ENCODE measurements around the gene GFRA3. TPM values are rescaled to one million over a fixed set of nuclear protein-coding genes. Genes with fewer than 3 reads are reported as not detected.

GFRA3 gene
- total RNA-seq, 1 experiment from 2014 or later = 1.6 TPM

DNA sequence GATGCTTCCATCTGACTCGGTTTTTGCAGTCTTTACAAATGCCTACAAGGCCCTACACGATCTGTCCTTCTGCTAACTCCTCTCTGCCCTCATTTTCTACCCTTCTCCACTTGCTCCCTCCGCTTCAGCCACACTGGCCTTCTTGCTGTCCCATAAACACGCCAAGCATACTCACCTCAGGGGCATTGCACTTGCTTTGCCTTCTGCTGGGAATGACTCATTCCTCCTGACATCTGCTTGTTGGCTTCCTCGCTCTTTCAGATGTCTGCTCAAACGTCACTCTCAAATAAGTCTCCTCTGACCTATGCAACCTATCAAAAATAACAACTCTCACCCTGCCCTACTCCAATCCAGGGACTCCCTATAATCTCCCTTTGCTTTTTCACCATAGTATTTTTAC, 29.0 kb upstream of the GFRA3 start:
- Histone ChIP-seq H2BK20ac (ENCODE audit: low read depth, low read length, poor library complexity, severe bottlenecking) (no peak overlapping the region), H4K20me1 (ENCODE audit: control insufficient read depth, insufficient read depth, insufficient read length) (no peaks in the 10 kb centered on the region), H3K23ac (ENCODE audit: insufficient read length, low read depth, low read length) (no peak overlapping the region), H4K91ac (ENCODE audit: insufficient read length, low read depth, low read length) (no peak overlapping the region), H2AFZ (ENCODE audit: low read length) (no peak overlapping the region), H3K4ac (ENCODE audit: low read depth, low read length) (no peak overlapping the region), H2BK15ac (ENCODE audit: low read depth, low read length) (no peak overlapping the region), H4K5ac (ENCODE audit: insufficient read length, low read depth, low read length) (no peak overlapping the region), H3K18ac (ENCODE audit: insufficient read length, low read depth, low read length) (no peak overlapping the region), H3K9ac (ENCODE audit: extremely low read depth, insufficient read length, low read length) (no peak overlapping the region), H3K27ac (ENCODE audit: insufficient read length, low read depth, low read length) (no peak overlapping the region), H2BK120ac (ENCODE audit: low read depth, low read length, poor library complexity, severe bottlenecking) (no peak overlapping the region), H4K8ac (replicated peaks; ENCODE audit: insufficient read length, low read depth, low read length) (no peak overlapping the region), H3K14ac (ENCODE audit: insufficient read depth, low read length) (no peak overlapping the region), H3T11ph (ENCODE audit: low read length) (no peak overlapping the region), H3K9me3 (ENCODE audit: control insufficient read depth, low read depth, low read length) (no peaks in the 10 kb centered on the region), H2BK5ac (ENCODE audit: insufficient read length, low read length) (no peak overlapping the region), H3K4me2 (ENCODE audit: insufficient read depth, insufficient read length, low read length) (no peak overlapping the region), H2BK12ac (ENCODE audit: insufficient read length, low read depth, low read length) (no peak overlapping the region), H3K23me2 (ENCODE audit: insufficient read length, low read depth, low read length, poor library complexity, severe bottlenecking) (no peaks in the 10 kb centered on the region), H2AK5ac (ENCODE audit: insufficient read length, low read length) (no peak overlapping the region), H3K27me3 (ENCODE audit: insufficient read depth, low read length) (no peaks in the 10 kb centered on the region), H3K56ac (ENCODE audit: insufficient read length, low read depth, low read length) (no peak overlapping the region), H3K79me2 (ENCODE audit: insufficient read depth, low read length) (no peaks in the 10 kb centered on the region), H3K79me1 (ENCODE audit: insufficient read depth, low read depth, low read length, poor library complexity, severe bottlenecking) (no peaks in the 10 kb centered on the region), H3K4me1 (ENCODE audit: insufficient read depth, low read length) (no peaks in the 10 kb centered on the region)
- WGBS (ENCODE audit: extremely low coverage, insufficient read length, low lambda C conversion rate) = no CpG with 5 or more reads among the region's 6 CpGs
- Mint-ChIP-seq H3K4me3 (no peak overlapping the region), H3K4me1 (peaks cover 0 to 3% of the 10 kb centered on the region in 2 experiments; a peak in 1 of 4 replicates), H3K9me3 (no peaks in the 10 kb centered on the region), H3K27me3 (ENCODE audit: low read depth) (no peaks in the 10 kb centered on the region), H3K27ac (no peak overlapping the region; a peak in 1 of 7 replicates), H3K36me3 (ENCODE audit: insufficient read depth in 1 of 3, low read depth in 3 of 3) (peaks cover 6 to 19% (median 7%) of the 10 kb centered on the region in 3 experiments)
- TF ChIP-seq CTCF (conservative IDR thresholded peaks at IDR 0.05) = no peak
- no peak for DNase-seq
